ENCODE data around the gene RASGEF1C. TPM values are rescaled to one million over a fixed set of nuclear protein-coding genes. Genes with fewer than 3 reads are reported as not detected.

RASGEF1C gene
- total RNA-seq, 1 donor from 2014 or later = 0.27 TPM

- no peak overlapping the region for H3K27ac ChIP-seq (replicated peaks)
- H3K4me1 ChIP-seq = peaks cover 26% of the 10 kb centered on the region
- intact Hi-C loops (cut with micrococcal nuclease) = no loop called here
- peaks cover 24% of the 10 kb centered on the region for H3K27me3 ChIP-seq (ENCODE audit: low read depth)
- TF ChIP-seq, protein P1, sequence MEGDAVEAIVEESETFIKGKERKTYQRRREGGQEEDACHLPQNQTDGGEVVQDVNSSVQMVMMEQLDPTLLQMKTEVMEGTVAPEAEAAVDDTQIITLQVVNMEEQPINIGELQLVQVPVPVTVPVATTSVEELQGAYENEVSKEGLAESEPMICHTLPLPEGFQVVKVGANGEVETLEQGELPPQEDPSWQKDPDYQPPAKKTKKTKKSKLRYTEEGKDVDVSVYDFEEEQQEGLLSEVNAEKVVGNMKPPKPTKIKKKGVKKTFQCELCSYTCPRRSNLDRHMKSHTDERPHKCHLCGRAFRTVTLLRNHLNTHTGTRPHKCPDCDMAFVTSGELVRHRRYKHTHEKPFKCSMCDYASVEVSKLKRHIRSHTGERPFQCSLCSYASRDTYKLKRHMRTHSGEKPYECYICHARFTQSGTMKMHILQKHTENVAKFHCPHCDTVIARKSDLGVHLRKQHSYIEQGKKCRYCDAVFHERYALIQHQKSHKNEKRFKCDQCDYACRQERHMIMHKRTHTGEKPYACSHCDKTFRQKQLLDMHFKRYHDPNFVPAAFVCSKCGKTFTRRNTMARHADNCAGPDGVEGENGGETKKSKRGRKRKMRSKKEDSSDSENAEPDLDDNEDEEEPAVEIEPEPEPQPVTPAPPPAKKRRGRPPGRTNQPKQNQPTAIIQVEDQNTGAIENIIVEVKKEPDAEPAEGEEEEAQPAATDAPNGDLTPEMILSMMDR (IDR thresholded peaks at IDR 0.05; ENCODE audit: borderline replicate concordance) = no peak
- no peak overlapping the region for H3K4me3 ChIP-seq
- no peaks in the 10 kb centered on the region for H3K9me3 ChIP-seq (replicated peaks)
- no peaks in the 10 kb centered on the region for H3K36me3 ChIP-seq
- DNase-seq = no peak
Observed at GRCh38 chr5:180176191-180176590, 32.8 kb downstream of the RASGEF1C start.

- Histone ChIP-seq H3K27ac (replicated peaks) (no peak overlapping the region), H3K4me3 (no peak overlapping the region), H3K36me3 (no peaks in the 10 kb centered on the region), H3K4me1 (peaks cover 36% of the 10 kb centered on the region), H3K9me3 (replicated peaks) (no peaks in the 10 kb centered on the region), H3K27me3 (ENCODE audit: low read depth) (peaks cover 25% of the 10 kb centered on the region)
- DNase-seq = no peak
- intact Hi-C loops (cut with micrococcal nuclease) = no loop called here
- TF ChIP-seq, protein P1 (IDR thresholded peaks at IDR 0.05; ENCODE audit: borderline replicate concordance) = no peak
Observed at GRCh38 chr5:180175015-180175431, 34.0 kb downstream of the RASGEF1C start.

GRCh38 chr5:180174587-180174972 is 34.4 kb downstream of the RASGEF1C start:
- peaks cover 38% of the 10 kb centered on the region for H3K4me1 ChIP-seq
- DNase-seq = no peak
- no peaks in the 10 kb centered on the region for H3K36me3 ChIP-seq
- no peak overlapping the region for H3K27ac ChIP-seq (replicated peaks)
- intact Hi-C loops (cut with micrococcal nuclease) = no loop called here
- TF ChIP-seq, protein P1 (IDR thresholded peaks at IDR 0.05; ENCODE audit: borderline replicate concordance) = no peak
- peaks cover 22% of the 10 kb centered on the region for H3K27me3 ChIP-seq (ENCODE audit: low read depth)
- H3K4me3 ChIP-seq = no peak overlapping the region
- H3K9me3 ChIP-seq (replicated peaks) = no peaks in the 10 kb centered on the region

DNA sequence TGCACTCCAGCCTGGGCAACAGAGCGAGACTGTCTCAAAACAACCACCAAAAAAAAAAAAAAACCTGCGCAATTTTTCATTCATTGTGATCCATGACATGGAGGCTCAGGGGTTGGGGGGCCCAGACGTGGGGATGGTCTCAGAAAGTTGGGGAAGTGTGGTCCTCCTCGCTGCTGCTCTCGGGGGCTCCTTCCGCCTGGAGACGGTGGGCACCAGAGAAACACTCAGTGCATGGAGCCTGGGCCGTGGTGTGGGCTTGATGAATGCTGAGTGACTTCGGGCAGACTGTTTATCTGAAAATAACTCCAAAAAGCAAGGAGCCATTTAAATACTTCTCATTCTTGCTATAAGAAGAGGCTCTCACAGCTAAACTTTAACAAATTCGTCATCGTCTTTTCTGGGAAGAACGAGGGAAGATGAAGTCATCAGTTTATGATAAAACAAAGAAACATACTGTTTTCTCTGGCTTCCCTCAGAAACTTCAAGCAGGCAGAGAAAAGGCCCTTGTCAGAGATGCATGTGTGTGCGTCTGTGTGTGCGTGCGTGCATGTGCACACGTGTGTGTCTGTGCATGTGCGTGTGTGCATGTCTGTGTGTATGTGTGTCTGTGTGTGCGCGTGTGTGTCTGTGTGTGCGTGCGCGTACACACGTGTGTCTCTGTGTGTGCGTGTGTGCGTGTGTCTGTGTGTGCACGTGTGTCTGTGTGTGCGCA is 35.0 kb downstream of the RASGEF1C start:
- DNase-seq = no peak
- no peaks in the 10 kb centered on the region for H3K36me3 ChIP-seq
- H3K4me3 ChIP-seq = no peak overlapping the region
- H3K27ac ChIP-seq (replicated peaks) = no peak overlapping the region
- peaks cover 38% of the 10 kb centered on the region for H3K4me1 ChIP-seq
- TF ChIP-seq, protein P1 (IDR thresholded peaks at IDR 0.05; ENCODE audit: borderline replicate concordance) = no peak
- H3K27me3 ChIP-seq (ENCODE audit: low read depth) = peaks cover 20% of the 10 kb centered on the region
- intact Hi-C loops (cut with micrococcal nuclease) = no loop called here
- H3K9me3 ChIP-seq (replicated peaks) = no peaks in the 10 kb centered on the region

DNA sequence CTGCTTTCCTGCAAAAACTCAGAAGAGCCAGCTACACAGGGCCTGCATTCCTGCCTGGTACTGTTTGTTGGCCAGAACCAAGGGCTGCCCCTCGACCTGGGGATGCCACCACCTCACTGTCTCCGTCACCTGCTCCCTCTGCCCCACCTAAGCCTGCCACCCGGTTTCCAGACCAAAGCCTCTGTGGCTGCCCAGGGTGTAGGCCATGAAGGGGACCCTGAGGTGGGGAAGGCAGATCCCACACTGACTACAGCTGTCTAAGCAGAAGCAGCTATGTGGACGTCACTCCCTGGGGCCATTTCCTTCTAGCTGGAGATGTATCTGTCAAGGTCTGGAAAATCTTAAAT is 35.8 kb downstream of the RASGEF1C start:
- peaks cover 20% of the 10 kb centered on the region for H3K27me3 ChIP-seq (ENCODE audit: low read depth)
- peak overlapping the region; percentile 27 for H3K27ac ChIP-seq (replicated peaks)
- TF ChIP-seq, protein P1 (IDR thresholded peaks at IDR 0.05; ENCODE audit: borderline replicate concordance) = no peak
- no peak overlapping the region for H3K4me3 ChIP-seq
- intact Hi-C loops (cut with micrococcal nuclease) = no loop called here
- H3K36me3 ChIP-seq = no peaks in the 10 kb centered on the region
- no peaks in the 10 kb centered on the region for H3K9me3 ChIP-seq (replicated peaks)
- DNase-seq = no peak
- H3K4me1 ChIP-seq = peaks cover 38% of the 10 kb centered on the region

Measured in left ventricle myocardium inferior (tissue), 1 donor.